Ovary (tissue), 3 donors: Measurements from ENCODE around the gene TSC22D2.

Source experiments
- CTCF ChIP-seq, 3 donors: fragments of 450-650 bp in 2 of 3; fragments of 200-600 bp in 1 of 3; IDR thresholded peaks; one replicate each; pipeline versions ENCODE4 v1.5.1 to v1.8.0; 2016 to 2022; ENCODE audit warnings: antibody characterized with exemption in 3 of 3, mild to moderate bottlenecking in 1 of 3
- EP300 ChIP-seq: sonication (generic); formaldehyde crosslinking; IDR thresholded peaks from one replicate; pipeline ENCODE4 v1.6.1; 2017; ENCODE audit warnings: antibody characterized with exemption
- POLR2A ChIP-seq: fragments of 450-650 bp; IDR thresholded peaks from one replicate; pipeline ENCODE4 v1.6.1; 2017; ENCODE audit warnings: antibody characterized with exemption, mild to moderate bottlenecking, moderate library complexity
- donor health status: DM: no; HTN: no; CAD: no.

GRCh38 chr3:150455341-150455740, 47.2 kb downstream of the TSC22D2 start:
- TF ChIP-seq CTCF (IDR thresholded peaks at IDR 0.05): no peak
- TF ChIP-seq POLR2A: no peak
- TF ChIP-seq EP300: no peak
